Measurements from ENCODE around the gene SIDT1.

- TF ChIP-seq, protein P1, sequence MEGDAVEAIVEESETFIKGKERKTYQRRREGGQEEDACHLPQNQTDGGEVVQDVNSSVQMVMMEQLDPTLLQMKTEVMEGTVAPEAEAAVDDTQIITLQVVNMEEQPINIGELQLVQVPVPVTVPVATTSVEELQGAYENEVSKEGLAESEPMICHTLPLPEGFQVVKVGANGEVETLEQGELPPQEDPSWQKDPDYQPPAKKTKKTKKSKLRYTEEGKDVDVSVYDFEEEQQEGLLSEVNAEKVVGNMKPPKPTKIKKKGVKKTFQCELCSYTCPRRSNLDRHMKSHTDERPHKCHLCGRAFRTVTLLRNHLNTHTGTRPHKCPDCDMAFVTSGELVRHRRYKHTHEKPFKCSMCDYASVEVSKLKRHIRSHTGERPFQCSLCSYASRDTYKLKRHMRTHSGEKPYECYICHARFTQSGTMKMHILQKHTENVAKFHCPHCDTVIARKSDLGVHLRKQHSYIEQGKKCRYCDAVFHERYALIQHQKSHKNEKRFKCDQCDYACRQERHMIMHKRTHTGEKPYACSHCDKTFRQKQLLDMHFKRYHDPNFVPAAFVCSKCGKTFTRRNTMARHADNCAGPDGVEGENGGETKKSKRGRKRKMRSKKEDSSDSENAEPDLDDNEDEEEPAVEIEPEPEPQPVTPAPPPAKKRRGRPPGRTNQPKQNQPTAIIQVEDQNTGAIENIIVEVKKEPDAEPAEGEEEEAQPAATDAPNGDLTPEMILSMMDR (conservative IDR thresholded peaks at IDR 0.05; ENCODE audit: low read length) = no peak
- TF ChIP-seq EZH2phosphoT487 (IDR thresholded peaks at IDR 0.05; ENCODE audit: borderline replicate concordance) = no peak
Observed at GRCh38 chr3:113659101-113659541, 126.8 kb downstream of the SIDT1 start.
